GM12872 (cell line): ENCODE results near the gene NPLOC4.

ENCODE experiments used
- CTCF ChIP-seq: IDR thresholded peaks from 3 replicates; pipeline ENCODE4 v1.5.1; 2011; ENCODE audit warnings: low read depth, mild to moderate bottlenecking, low read length, moderate library complexity; ENCODE audit not compliant: insufficient read depth

Gene NPLOC4

GRCh38 chr17:81557276-81558114 lies 79.4 kb downstream of the NPLOC4 start:
- TF ChIP-seq CTCF: no peak

- no peak for TF ChIP-seq CTCF
Observed at GRCh38 chr17:81556863-81557262, 80.0 kb downstream of the NPLOC4 start.

- no peak for TF ChIP-seq CTCF
Observed at GRCh38 chr17:81556175-81556691, 80.7 kb downstream of the NPLOC4 start.

- TF ChIP-seq CTCF: no peak
Observed at GRCh38 chr17:81553616-81554181, 83.2 kb downstream of the NPLOC4 start.

- TF ChIP-seq CTCF: peak; percentile 30; the same call in 2 of the 3 replicates
Observed at GRCh38 chr17:81553018-81553615, 83.8 kb downstream of the NPLOC4 start.

- no peak for TF ChIP-seq CTCF
Observed at GRCh38 chr17:81552244-81553017, 84.5 kb downstream of the NPLOC4 start, which contains the start of gene FAAP100. Gene FAAP100 (minus strand): TSS chr17:81552353. CDS start chr17:81552330, 23 bp downstream.
